Activated CD8-positive, alpha-beta memory T cell treated with anti-CD3 and anti-CD28 coated beads, Interleukin-2, amount 50 U/mL, for 1 hour (primary cell): ENCODE results near the gene NBPF12.
"Not testable (repeated sequence)": the region's sequence is repeated elsewhere in the genome, so short reads cannot be mapped to it uniquely, and the experiment has no call there.

Experiments
- DNase-seq: peaks from one replicate; pipeline ENCODE4 v3.0.0-alpha.2; 2020; ENCODE audit errors: extremely low read depth

The NBPF12 gene, protein sequence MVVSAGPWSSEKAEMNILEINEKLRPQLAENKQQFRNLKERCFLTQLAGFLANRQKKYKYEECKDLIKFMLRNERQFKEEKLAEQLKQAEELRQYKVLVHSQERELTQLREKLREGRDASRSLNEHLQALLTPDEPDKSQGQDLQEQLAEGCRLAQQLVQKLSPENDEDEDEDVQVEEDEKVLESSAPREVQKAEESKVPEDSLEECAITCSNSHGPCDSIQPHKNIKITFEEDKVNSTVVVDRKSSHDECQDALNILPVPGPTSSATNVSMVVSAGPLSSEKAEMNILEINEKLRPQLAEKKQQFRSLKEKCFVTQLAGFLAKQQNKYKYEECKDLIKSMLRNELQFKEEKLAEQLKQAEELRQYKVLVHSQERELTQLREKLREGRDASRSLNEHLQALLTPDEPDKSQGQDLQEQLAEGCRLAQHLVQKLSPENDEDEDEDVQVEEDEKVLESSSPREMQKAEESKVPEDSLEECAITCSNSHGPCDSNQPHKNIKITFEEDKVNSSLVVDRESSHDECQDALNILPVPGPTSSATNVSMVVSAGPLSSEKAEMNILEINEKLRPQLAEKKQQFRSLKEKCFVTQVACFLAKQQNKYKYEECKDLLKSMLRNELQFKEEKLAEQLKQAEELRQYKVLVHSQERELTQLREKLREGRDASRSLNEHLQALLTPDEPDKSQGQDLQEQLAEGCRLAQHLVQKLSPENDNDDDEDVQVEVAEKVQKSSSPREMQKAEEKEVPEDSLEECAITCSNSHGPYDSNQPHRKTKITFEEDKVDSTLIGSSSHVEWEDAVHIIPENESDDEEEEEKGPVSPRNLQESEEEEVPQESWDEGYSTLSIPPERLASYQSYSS (N-terminal part only)

GRCh38 chr1:146938242-146938902 lies at the start of gene NBPF12:
NBPF12 (plus strand) TSS chr1:146938324; CDS start chr1:146960144, 21,820 bp downstream.
- DNase-seq = peak; percentile 16

GRCh38 chr1:146891355-146891754 lies 46.8 kb upstream of the NBPF12 start:
- DNase-seq = not testable (repeated sequence)

GRCh38 chr1:146892331-146892730 lies 45.8 kb upstream of the NBPF12 start:
- not testable (repeated sequence) for DNase-seq

DNA sequence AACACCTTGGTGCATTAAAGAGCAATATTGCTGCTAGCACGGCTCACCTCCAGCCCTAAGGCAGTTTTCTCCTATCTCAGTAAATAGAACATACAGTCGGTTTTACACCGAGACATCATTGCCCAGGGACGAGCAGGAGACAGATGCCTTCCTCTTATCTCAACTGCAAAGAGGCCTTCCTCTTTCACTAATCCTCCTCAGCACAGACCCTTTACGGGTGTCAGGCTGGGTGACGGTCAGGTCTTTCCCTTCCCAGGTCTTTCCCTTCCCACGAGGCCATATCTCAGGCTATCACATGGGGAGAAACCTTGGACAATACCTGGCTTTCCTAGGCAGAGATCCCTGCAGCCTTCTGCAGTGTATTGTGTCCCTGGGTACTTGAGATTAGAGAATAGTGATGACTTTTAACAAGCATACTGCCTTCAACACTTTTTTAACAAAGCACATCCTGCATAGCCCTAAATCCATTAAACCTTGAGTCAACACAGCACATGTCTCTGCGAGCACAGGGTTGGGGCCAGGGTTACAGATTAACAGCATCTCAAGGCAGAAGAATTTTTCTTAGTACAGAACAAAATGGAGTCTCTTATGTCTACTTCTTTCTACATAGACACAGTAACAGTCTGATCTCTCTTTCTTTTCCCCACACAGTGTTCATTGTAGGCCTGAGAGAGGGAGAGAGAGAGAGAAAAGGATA lies 30.4 kb upstream of the NBPF12 start:
- DNase-seq = not testable (repeated sequence)

DNA sequence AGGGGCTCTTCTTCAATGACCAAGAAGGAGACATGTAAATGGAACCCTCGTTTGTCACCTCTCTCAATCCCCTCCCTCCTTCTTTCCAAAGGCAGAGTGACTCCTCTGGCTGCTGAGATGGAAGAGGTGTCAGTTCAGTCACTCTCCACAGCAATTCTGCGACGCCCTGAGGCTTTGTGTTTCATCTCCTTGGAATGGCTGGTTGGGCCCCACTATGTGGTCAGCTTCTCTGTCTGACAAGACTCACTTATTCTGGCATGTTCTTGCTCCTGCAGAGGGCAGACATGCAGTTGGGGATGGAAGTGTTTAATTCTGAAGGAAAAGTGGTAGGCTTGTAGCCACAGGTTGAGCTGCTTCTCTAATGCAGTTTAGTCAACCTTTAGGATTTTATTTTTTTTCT lies 25.1 kb upstream of the NBPF12 start:
- not testable (repeated sequence) for DNase-seq

DNA sequence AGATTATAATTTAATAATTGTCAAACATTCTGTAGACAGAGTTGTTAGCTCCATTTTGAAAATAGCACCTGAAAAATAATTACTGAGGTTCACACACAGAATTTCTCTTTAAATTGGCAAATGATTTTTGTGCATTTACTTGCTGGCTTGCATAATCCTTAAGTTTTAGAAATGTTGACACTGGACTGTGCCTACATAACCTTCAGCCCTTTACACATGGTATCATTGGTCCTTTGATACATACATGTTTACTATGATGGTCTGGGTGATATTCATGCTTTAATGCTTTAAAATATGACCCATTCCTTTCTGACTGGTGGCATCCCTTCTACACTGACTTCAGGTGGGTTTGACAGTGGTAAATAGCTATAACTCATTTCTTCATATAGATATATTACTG lies 17.3 kb upstream of the NBPF12 start:
- not testable (repeated sequence) for DNase-seq

GRCh38 chr1:146922614-146923013 lies 15.5 kb upstream of the NBPF12 start:
- not testable (repeated sequence) for DNase-seq

DNA sequence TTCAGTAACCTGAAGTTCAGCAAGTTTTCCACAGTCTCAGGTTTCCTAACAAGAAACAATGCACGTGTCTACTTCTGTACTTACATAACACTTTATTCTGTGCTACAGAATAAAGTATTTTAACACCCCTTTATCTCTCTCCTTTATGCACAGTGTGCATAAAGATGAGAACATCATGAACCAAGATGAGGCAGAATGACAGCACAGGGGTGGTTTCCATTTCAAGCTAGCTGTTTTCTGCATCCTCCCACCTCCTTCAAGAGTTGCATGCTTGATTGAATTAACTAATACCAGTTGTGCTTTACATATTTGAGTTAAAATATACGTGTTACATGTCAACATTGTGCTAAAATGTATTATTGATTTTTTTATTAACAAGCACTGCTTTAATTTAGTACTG lies 14.0 kb upstream of the NBPF12 start:
- DNase-seq = not testable (repeated sequence)

- not testable (repeated sequence) for DNase-seq
These were observed 11.7 kb upstream of the NBPF12 start for GRCh38 chr1:146926413-146926812.

DNA sequence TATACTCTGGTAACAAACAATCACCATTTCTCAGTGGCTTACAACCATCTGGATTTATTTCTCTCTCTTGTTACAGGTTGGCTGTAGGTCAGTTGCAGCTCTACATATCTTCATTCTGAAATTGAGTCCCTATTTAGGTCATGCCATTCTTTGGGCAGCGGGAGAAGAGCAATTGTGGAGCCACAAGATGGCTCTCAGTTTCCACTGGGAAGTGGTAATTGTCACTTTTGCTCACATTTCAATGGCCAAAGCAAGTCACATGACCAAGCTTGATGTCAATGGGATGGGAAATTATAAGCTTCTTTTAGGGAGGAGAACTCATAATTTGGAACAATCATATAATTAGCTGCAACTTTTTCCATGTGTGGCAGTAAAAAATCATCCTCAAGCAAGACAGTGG lies 7.9 kb upstream of the NBPF12 start:
- DNase-seq = not testable (repeated sequence)

DNA sequence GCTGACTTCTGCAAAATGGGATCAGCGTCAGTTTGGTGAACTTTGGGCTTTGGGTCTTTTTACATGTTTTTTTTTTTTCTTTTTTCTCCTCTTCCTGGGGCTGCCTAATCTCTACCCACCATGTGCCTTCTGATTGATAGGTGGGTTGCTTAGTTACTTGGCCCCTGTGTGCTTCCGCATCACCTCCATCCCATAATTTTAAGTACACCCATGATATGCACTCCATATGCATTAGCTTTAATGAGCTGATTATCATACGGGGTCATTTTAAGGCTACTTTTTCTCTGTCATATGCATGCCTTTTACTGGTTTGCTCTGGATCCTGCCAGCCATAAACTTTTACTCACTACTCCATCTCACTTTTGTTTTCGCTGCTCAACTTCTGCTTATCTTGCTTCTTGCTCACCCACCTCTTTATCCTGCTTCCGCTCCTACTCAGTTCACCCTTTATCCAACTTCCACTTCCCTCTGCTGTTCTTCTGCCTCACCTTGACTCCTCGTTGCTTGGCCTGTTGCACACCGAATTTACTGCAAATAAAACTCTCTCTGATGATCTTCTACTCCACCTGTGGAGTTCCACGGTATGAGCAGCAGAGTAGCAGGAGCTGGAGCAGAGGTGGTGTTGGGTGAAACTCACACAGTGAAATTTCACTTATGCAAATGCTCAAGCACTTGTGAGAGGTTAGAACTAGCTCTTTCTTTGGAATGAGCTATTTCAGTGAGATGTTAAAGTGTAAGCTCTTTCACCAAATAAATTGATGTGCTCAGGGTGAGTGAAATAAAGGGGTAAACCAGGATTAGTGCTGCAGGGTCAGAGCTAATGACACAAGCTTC lies 3.5 kb upstream of the NBPF12 start:
- DNase-seq = not testable (repeated sequence)

- DNase-seq = not testable (repeated sequence)
These were observed 662 bp upstream of the NBPF12 start for GRCh38 chr1:146937462-146937861.

GRCh38 chr1:146938927-146939786 lies 1.0 kb downstream of the NBPF12 start:
- DNase-seq = not testable (repeated sequence)

GRCh38 chr1:146940293-146940692 lies 2.2 kb downstream of the NBPF12 start:
- not testable (repeated sequence) for DNase-seq

- DNase-seq = not testable (repeated sequence)
These were observed 5.3 kb downstream of the NBPF12 start for GRCh38 chr1:146943342-146943886.

- DNase-seq = not testable (repeated sequence)
These were observed 10.0 kb downstream of the NBPF12 start for GRCh38 chr1:146948127-146948526.

DNA sequence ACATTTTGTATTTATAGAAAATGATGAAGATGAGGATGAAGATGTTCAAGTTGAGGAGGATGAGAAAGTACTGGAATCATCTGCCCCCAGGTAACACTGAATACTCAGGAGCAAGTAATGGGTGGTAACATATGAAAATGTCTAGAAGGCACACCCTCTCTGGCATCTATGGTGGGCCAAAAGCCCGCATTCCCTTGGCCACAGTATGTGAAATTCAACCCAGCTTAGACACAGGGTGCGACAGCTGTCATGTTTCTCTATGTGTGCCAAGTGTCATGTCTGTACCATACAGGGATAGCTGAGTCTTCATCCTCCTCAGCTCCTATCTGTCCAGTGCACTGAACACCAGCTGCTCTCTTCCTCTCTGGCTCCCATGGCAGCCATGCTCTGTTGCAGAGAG lies 26.2 kb downstream of the NBPF12 start:
- DNase-seq = not testable (repeated sequence)

DNA sequence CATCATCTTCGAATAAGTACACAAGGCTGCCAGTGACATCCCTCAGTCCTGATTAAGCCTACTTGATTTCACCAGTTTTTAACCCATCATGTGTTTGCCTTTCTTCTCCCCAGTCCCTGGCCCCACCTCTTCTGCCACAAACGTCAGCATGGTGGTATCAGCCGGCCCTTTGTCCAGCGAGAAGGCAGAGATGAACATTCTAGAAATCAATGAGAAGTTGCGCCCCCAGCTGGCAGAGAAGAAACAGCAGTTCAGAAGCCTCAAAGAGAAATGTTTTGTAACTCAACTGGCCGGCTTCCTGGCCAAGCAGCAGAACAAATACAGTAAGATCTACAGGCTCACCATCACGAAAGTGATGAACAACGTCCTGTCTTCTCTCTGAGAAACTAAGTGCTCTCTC lies 28.2 kb downstream of the NBPF12 start:
- DNase-seq = not testable (repeated sequence)

DNA sequence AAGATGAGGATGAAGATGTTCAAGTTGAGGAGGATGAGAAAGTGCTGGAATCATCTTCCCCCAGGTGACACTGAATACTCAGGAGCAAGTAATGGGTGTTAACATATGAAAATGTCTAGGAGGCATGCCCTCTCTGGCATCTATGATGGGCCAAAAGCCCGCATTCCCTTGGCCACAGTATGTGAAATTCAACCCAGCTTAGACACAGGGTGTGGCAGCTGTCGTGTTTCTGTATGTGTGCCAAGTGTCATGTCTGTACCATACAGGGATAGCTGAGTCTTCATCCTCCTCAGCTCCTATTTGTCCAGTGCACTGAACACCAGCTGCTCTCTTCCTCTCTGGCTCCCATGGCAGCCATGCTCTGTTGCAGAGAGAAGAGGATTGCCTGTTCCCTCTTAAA lies 32.5 kb downstream of the NBPF12 start:
- DNase-seq = not testable (repeated sequence)
